HepG2 (cell line): Measurements from ENCODE around the gene SLC41A3. TPM values are rescaled to one million over a fixed set of nuclear protein-coding genes. Genes with fewer than 3 reads are reported as not detected.

Source experiments
- ATAC-seq: fragments of 200-7000 bp; cut with Tn5 transposase; 3 replicates; pipeline ENCODE4 v1.9.1; 2020; ENCODE audit warnings: mild to moderate bottlenecking, moderate library complexity
- BruUV-seq: library from RNA; stranded (reverse); fragments of 400-500 nt; replicated peaks from 2 replicates; lab custom pipeline; 2021; lab: Mats Ljungman, UMichigan
- CTCF ChIA-PET: fragments of 300-600 bp; formaldehyde crosslinking; extraction: SDS; loops from one replicate; lab custom pipeline; 2021; ENCODE audit warnings: low total read pairs, inconsistent platforms, low intra/inter-chr PET ratio; lab: Yijun Ruan, JAX
- POLR2A ChIA-PET: fragments of 350-600 bp; sonication (Branson Sonifier 250); formaldehyde crosslinking; loops from one replicate; lab custom pipeline; 2020; ENCODE audit warnings: antibody characterized with exemption, inconsistent platforms; lab: Yijun Ruan, JAX
- DNase-seq: peaks from one replicate; pipeline ENCODE4 v3.0.0-alpha.2; 2015; ENCODE audit warnings: low spot score
- FAIRE-seq: peaks from 3 replicates; lab custom pipeline; 2011; peaks lifted over from hg19 to GRCh38; lab: Jason Lieb, UNC
- H2AFZ ChIP-seq: one replicate; pipeline ENCODE4 v1.6.1; 2011; ENCODE audit warnings: low read length, inconsistent platforms
- H3K27ac ChIP-seq: fragments of 300-600 bp; 3 replicates; pipeline ENCODE4 v1.8.0; 2011; ENCODE audit warnings: mixed run types, mild to moderate bottlenecking, mixed read lengths, low read length, inconsistent platforms; ENCODE audit not compliant: insufficient read depth; ENCODE audit errors: extremely low read length
- H3K27me3 ChIP-seq, 2 experiments: fragments of 200-600 bp in 1 of 2; 2 replicates in 1 of 2; 3 replicates in 1 of 2; pipeline versions ENCODE4 v1.6.0 to v1.8.0; 2011; ENCODE audit warnings: low read length in 2 of 2, mild to moderate bottlenecking in 2 of 2, moderate library complexity in 2 of 2, inconsistent platforms in 1 of 2; ENCODE audit not compliant: insufficient read depth in 2 of 2, control insufficient read depth in 1 of 2
- H3K36me3 ChIP-seq, 2 experiments: fragments of 200-600 bp in 1 of 2; replicated peaks in 1 of 2; 2 replicates in 1 of 2; 3 replicates in 1 of 2; pipeline versions ENCODE4 v1.5.1 to v1.8.0; 2011; ENCODE audit warnings: low read length in 2 of 2, inconsistent platforms in 1 of 2; ENCODE audit not compliant: insufficient read depth in 2 of 2, control insufficient read depth in 1 of 2
- H3K4me1 ChIP-seq: 2 replicates; pipeline ENCODE4 v1.5.1; 2012; ENCODE audit warnings: low read length, inconsistent platforms; ENCODE audit not compliant: insufficient read depth
- H3K4me2 ChIP-seq: 2 replicates; pipeline ENCODE4 v1.6.0; 2011; ENCODE audit warnings: low read depth, low read length, inconsistent platforms
- H3K4me3 ChIP-seq, 3 experiments: fragments of 200-600 bp in 1 of 3; sonication (generic), shearing (Covaris generic) in 1 of 3; replicated peaks in 1 of 3; 2 replicates each; pipeline ENCODE4 v1.5.1; 2011 to 2016; ENCODE audit warnings: low read length in 3 of 3, inconsistent platforms in 2 of 3, low read depth in 2 of 3, mild to moderate bottlenecking in 2 of 3, control low read depth in 1 of 3, mixed read lengths in 1 of 3; ENCODE audit not compliant: insufficient read depth in 1 of 3
- H3K79me2 ChIP-seq: one replicate; pipeline ENCODE4 v1.6.1; 2011; ENCODE audit warnings: low read length, inconsistent platforms; ENCODE audit not compliant: insufficient read depth
- H3K9ac ChIP-seq: 2 replicates; pipeline ENCODE4 v1.6.0; 2011; ENCODE audit warnings: mild to moderate bottlenecking, low read depth, low read length, inconsistent platforms; ENCODE audit not compliant: insufficient read depth
- H3K9me3 ChIP-seq: 2 replicates; pipeline ENCODE4 v1.5.1; 2012; ENCODE audit warnings: mild to moderate bottlenecking, low read length
- H4K20me1 ChIP-seq: 2 replicates; pipeline ENCODE4 v1.6.0; 2011; ENCODE audit warnings: inconsistent platforms, mild to moderate bottlenecking, low read length, moderate library complexity; ENCODE audit not compliant: insufficient read depth
- ATF7-NPFF ChIP-seq: sonication (generic); formaldehyde crosslinking; IDR thresholded peaks from 2 replicates; pipeline ENCODE4 v1.8.1; 2023; ENCODE audit warnings: mild to moderate bottlenecking, low read depth, missing genetic modification reagents, moderate library complexity
- ISL2 ChIP-seq: sonication (generic); formaldehyde crosslinking; IDR thresholded peaks from 2 replicates; pipeline ENCODE4 v1.5.0; 2020; ENCODE audit warnings: missing genetic modification reagents
- NCOA2 ChIP-seq: sonication (generic); formaldehyde crosslinking; IDR thresholded peaks from 2 replicates; pipeline ENCODE4 v1.8.0; 2022; ENCODE audit warnings: inconsistent platforms
- TIGD3 ChIP-seq: sonication (generic); formaldehyde crosslinking; IDR thresholded peaks from 2 replicates; pipeline ENCODE4 v1.5.1; 2020; ENCODE audit warnings: mild to moderate bottlenecking, missing genetic modification reagents, borderline replicate concordance
- ZBTB37 ChIP-seq: sonication (generic); formaldehyde crosslinking; IDR thresholded peaks from 2 replicates; pipeline ENCODE4 v1.4.0; 2020; ENCODE audit warnings: mild to moderate bottlenecking, missing genetic modification reagents
- ZNF468 ChIP-seq: sonication (generic); formaldehyde crosslinking; IDR thresholded peaks from 2 replicates; pipeline ENCODE4 v1.8.0; 2022; ENCODE audit warnings: mild to moderate bottlenecking, moderate library complexity, missing genetic modification reagents
- ZNF674 ChIP-seq: sonication (generic); formaldehyde crosslinking; IDR thresholded peaks from 2 replicates; pipeline ENCODE4 v1.5.0; 2020; ENCODE audit warnings: low read depth, mild to moderate bottlenecking, missing genetic modification reagents
- WGBS: methylation state at CpG from one replicate; pipeline ENCODE4 v1.1.6; 2017; ENCODE audit warnings: low lambda C conversion rate; 5-methylcytosine and 5-hydroxymethylcytosine counted together
- in situ Hi-C: cut with HindIII; loops from 2 replicates; pipeline ENCODE4 v1.10.0; 2017; ENCODE audit warnings: low pct_unique_long_range_greater_than_20kb; ENCODE audit not compliant: extremely low pct_ligation_motif_present
- intact Hi-C: fragments of 100-400 bp; cut with micrococcal nuclease; formaldehyde crosslinking; loops from one replicate; pipeline ENCODE4 v1.10.0; 2022; ENCODE audit not compliant: unreplicated experiment
- polyA plus RNA-seq, 8 experiments: library from polyadenylated mRNA; depleted of rRNA in 3 of 8; stranded (reverse) in 7 of 8; unstranded in 1 of 8; fragments of >200 nt; fragmentation: Illumina TruSeq in 4 of 8; extraction: Trizol in 4 of 8; gene quantifications; 2 replicates each; pipeline versions ENCODE4 v1.2.1 to v1.2.3, GENCODE V29; 2011 to 2016; ENCODE audit warnings: low read depth in 4 of 8, missing spikeins in 1 of 8, mixed read lengths in 1 of 8; ENCODE audit not compliant: insufficient read depth in 1 of 8
- total RNA-seq, 5 experiments: library from RNA; depleted of rRNA; stranded (reverse); fragments of >200 nt; fragmentation: Illumina TruSeq; extraction: Trizol; gene quantifications; 2 replicates each; pipeline ENCODE4 v1.2.3, GENCODE V29; 2016; ENCODE audit warnings: low read depth in 1 of 5
- TF ChIP-seq, protein P1 (sequence below), 2 experiments: sonication (generic) in 1 of 2; formaldehyde crosslinking in 1 of 2; IDR thresholded peaks; 2 replicates each; pipeline versions ENCODE4 v1.6.1 to v1.9.0; 2014 to 2022; ENCODE audit warnings: antibody characterized with exemption in 1 of 2, borderline replicate concordance in 1 of 2, inconsistent platforms in 1 of 2, low read depth in 1 of 2, missing genetic modification reagents in 1 of 2
- TF ChIP-seq, protein P2 (sequence below): sonication (generic); formaldehyde crosslinking; IDR thresholded peaks from 2 replicates; pipeline ENCODE4 v1.5.0; 2020; ENCODE audit warnings: missing genetic modification reagents

SLC41A3 gene
- total and polyA plus RNA-seq, 2 of the 13 experiments (the other 11 are each of a cell fraction or from before 2014, with no cell fraction given), result 26.0 to 71.1 TPM

- TF ChIP-seq, protein P1, sequence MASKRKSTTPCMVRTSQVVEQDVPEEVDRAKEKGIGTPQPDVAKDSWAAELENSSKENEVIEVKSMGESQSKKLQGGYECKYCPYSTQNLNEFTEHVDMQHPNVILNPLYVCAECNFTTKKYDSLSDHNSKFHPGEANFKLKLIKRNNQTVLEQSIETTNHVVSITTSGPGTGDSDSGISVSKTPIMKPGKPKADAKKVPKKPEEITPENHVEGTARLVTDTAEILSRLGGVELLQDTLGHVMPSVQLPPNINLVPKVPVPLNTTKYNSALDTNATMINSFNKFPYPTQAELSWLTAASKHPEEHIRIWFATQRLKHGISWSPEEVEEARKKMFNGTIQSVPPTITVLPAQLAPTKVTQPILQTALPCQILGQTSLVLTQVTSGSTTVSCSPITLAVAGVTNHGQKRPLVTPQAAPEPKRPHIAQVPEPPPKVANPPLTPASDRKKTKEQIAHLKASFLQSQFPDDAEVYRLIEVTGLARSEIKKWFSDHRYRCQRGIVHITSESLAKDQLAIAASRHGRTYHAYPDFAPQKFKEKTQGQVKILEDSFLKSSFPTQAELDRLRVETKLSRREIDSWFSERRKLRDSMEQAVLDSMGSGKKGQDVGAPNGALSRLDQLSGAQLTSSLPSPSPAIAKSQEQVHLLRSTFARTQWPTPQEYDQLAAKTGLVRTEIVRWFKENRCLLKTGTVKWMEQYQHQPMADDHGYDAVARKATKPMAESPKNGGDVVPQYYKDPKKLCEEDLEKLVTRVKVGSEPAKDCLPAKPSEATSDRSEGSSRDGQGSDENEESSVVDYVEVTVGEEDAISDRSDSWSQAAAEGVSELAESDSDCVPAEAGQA (IDR thresholded peaks at IDR 0.05; ENCODE audit: low read depth), result no peak
- TF ChIP-seq, protein P1 (CRISPR knock-in tag; IDR thresholded peaks at IDR 0.05; ENCODE audit: borderline replicate concordance), result no peak
- no peak for TF ChIP-seq ZNF674 (CRISPR knock-in tag)
- TF ChIP-seq, all 625 proteins: peak for 0
These were observed 58.1 kb downstream of the SLC41A3 start (continued) for GRCh38 chr3:126025862-126026261.

- ChIA-PET CTCF (no interaction called here), POLR2A (no interaction called here)
- in situ Hi-C loops (no loop called here), intact Hi-C loops (no loop called here)
- Histone ChIP-seq H3K27me3 (no peaks in the 10 kb centered on the region), H3K4me1 (no peaks in the 10 kb centered on the region), H3K4me2 (no peak overlapping the region), H4K20me1 (no peaks in the 10 kb centered on the region), H3K9me3 (peaks cover 15% of the 10 kb centered on the region), H3K36me3 (peaks cover 1 to 6% of the 10 kb centered on the region in 2 experiments; a peak in 2 of 5 replicates), H3K4me3 (no peak overlapping the region), H3K27ac (no peak overlapping the region), H3K79me2 (no peaks in the 10 kb centered on the region), H3K9ac (no peak overlapping the region), H2AFZ (no peak overlapping the region)
- no peak for DNase-seq
- no peak for ATAC-seq
- no TSS peak for BruUV-seq
- WGBS, result 91% methylated on average over 12 of the region's 14 CpGs
- no peak for FAIRE-seq
- TF ChIP-seq ATF7-NPFF (CRISPR knock-in tag) (no peak), NCOA2 (CRISPR knock-in tag) (no peak), ISL2 (CRISPR knock-in tag) (no peak), TIGD3 (CRISPR knock-in tag) (no peak), ZBTB37 (CRISPR knock-in tag) (no peak), ZNF468 (CRISPR knock-in tag) (no peak)
- TF ChIP-seq, protein P2, sequence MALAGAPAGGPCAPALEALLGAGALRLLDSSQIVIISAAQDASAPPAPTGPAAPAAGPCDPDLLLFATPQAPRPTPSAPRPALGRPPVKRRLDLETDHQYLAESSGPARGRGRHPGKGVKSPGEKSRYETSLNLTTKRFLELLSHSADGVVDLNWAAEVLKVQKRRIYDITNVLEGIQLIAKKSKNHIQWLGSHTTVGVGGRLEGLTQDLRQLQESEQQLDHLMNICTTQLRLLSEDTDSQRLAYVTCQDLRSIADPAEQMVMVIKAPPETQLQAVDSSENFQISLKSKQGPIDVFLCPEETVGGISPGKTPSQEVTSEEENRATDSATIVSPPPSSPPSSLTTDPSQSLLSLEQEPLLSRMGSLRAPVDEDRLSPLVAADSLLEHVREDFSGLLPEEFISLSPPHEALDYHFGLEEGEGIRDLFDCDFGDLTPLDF (CRISPR knock-in tag), result no peak
These were observed 58.7 kb downstream of the SLC41A3 start for GRCh38 chr3:126025116-126025729.
